ENCODE data around the gene ZIC5.

GRCh38 chr13:99961636-99962035, 9.9 kb downstream of the ZIC5 start:
- no peak for TF ChIP-seq CTCF (IDR thresholded peaks at IDR 0.05; ENCODE audit: insufficient read depth, low read depth, low read length)
- TF ChIP-seq EZH2 (IDR thresholded peaks at IDR 0.05; ENCODE audit: insufficient read depth, low read length): no peak
